22Rv1 (cell line): ENCODE results near the gene HSD11B1.

Experiments
- H3K27ac ChIP-seq: fragments of 450-650 bp; 2 replicates; pipeline ENCODE4 v1.5.1; 2017
- ZFX ChIP-seq: fragments of 450-650 bp; IDR thresholded peaks from 2 replicates; pipeline ENCODE4 v1.6.1; 2017; ENCODE audit warnings: antibody characterized with exemption, borderline replicate concordance
- TF ChIP-seq, protein P1 (sequence below): fragments of 450-650 bp; IDR thresholded peaks from 2 replicates; pipeline ENCODE4 v1.5.1; 2017; ENCODE audit warnings: mild to moderate bottlenecking

The HSD11B1 gene

DNA sequence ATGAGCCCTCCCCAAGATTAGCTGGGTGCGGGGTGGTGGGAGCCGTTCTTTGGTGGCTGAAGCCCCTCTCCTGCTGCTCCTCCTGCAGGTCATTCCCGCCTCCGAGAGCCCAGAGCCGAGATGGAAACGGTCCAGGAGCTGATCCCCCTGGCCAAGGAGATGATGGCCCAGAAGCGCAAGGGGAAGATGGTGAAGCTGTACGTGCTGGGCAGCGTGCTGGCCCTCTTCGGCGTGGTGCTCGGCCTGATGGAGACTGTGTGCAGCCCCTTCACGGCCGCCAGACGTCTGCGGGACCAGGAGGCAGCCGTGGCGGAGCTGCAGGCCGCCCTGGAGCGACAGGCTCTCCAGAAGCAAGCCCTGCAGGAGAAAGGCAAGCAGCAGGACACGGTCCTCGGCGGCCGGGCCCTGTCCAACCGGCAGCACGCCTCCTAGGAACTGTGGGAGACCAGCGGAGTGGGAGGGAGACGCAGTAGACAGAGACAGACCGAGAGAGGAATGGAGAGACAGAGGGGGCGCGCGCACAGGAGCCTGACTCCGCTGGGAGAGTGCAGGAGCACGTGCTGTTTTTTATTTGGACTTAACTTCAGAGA, 29.0 kb upstream of the HSD11B1 start:
- TF ChIP-seq ZFX = no peak
- TF ChIP-seq, protein P1, sequence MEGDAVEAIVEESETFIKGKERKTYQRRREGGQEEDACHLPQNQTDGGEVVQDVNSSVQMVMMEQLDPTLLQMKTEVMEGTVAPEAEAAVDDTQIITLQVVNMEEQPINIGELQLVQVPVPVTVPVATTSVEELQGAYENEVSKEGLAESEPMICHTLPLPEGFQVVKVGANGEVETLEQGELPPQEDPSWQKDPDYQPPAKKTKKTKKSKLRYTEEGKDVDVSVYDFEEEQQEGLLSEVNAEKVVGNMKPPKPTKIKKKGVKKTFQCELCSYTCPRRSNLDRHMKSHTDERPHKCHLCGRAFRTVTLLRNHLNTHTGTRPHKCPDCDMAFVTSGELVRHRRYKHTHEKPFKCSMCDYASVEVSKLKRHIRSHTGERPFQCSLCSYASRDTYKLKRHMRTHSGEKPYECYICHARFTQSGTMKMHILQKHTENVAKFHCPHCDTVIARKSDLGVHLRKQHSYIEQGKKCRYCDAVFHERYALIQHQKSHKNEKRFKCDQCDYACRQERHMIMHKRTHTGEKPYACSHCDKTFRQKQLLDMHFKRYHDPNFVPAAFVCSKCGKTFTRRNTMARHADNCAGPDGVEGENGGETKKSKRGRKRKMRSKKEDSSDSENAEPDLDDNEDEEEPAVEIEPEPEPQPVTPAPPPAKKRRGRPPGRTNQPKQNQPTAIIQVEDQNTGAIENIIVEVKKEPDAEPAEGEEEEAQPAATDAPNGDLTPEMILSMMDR = no peak
- no peak overlapping the region for H3K27ac ChIP-seq

DNA sequence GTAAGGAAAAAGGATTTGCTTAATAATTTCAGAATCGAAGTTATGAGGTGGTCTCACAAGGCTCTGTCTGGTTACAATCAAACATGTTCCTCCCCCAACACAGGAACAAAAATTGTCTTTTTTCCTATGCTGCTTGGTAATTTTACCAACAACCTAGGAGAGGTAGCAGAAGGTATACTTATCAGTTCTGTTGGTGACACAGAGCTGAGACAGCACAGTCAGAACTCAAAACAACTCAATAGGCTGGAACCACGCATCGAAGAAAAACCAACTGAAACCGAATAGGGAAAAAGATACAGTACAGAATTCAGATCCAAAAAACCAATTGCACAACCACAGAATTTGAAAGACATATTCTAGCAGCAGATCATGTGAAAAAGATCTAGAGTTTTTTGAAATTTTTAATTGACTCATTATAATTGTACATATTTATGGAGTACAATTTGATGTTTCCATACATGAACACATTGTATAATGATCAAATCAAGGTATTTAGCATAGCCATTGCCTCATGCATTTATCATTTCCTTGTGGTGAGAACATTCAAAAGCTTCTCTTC, 25.6 kb upstream of the HSD11B1 start:
- H3K27ac ChIP-seq = no peak overlapping the region
- TF ChIP-seq, protein P1 = no peak
- TF ChIP-seq ZFX = no peak

DNA sequence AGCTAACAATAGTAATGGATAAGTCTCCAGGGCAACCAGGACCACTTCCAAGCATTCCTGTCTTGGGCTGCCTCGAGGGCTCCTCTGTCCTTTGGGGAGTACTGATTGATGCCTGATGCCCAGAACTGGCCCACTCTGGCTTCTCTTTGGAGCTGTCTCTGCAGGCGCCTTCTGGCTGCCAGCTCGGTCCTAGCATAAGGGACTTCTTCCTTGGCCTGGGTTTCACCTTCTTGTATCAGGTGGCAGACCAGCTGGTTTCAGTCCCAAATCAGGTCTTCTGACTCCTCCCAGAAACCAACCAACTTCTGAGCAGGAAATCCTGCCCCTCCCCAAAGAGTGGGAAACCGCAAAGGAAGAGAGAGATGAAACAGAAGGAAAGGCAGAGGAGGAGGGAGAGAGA, 18.8 kb upstream of the HSD11B1 start:
- TF ChIP-seq, protein P1 = no peak
- no peak for TF ChIP-seq ZFX
- no peak overlapping the region for H3K27ac ChIP-seq

DNA sequence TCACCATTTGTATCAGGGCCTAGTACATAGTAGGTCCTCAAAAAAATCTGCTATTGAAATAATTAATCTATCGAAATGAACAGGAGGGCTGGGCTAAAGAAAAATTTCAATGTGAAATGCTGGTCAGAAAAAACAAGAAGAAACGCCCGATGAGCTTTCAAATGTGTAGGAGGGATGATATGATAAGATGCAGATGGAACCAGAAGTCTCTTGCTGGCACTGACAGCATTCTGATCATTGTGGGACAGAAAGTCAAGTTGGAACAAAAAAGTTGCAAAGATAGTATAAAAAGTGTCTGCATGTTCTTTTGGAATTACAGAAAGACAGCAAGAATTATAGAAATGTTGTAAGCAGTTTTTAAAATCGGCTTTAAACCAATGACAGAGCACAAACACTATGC, 18.3 kb upstream of the HSD11B1 start:
- TF ChIP-seq, protein P1 = no peak
- no peak overlapping the region for H3K27ac ChIP-seq

DNA sequence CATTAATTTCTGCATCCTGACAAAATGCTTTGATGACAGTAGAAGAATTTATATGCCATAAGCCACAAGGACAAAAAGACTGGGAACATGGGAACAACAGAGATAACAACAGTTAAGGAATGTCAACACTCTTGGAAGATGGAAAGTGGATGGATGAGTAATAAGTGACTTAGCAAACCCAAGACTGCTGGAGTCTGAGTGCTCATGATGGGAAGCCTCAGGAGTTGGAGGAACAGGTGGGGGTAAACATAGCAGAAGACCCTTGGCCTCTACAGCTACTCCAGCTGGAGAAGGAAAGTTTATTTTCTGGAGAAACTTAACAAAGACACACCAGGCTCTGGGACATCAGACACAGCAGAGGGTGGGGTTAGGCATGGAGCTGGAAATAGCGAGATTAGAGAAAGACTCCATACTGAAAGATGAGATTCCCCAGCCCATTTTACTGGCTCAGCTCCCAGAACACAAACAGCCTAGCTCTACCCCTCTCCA, 15.9 kb upstream of the HSD11B1 start:
- no peak overlapping the region for H3K27ac ChIP-seq
- TF ChIP-seq, protein P1 = no peak
- TF ChIP-seq ZFX = no peak

DNA sequence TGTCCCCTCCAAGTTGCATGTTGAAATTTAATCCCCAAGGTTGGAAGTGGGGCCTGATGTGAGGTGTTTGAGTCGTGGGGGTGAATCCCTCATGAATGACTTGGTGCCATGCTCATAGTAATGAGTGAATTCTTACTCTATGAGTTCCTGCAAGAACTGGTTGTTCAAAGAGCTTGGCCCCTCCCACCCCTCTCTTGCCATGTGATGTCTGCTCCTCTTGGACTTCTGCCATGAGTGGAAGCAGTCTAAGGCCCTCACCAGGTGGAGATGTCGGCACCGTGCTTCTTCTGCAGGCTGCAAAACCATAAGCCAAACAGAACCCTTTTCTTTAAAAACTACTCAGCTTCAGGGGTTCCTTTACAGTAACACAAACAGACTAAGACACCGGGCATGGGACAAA, 15.2 kb upstream of the HSD11B1 start:
- TF ChIP-seq ZFX = no peak
- TF ChIP-seq, protein P1 = no peak

DNA sequence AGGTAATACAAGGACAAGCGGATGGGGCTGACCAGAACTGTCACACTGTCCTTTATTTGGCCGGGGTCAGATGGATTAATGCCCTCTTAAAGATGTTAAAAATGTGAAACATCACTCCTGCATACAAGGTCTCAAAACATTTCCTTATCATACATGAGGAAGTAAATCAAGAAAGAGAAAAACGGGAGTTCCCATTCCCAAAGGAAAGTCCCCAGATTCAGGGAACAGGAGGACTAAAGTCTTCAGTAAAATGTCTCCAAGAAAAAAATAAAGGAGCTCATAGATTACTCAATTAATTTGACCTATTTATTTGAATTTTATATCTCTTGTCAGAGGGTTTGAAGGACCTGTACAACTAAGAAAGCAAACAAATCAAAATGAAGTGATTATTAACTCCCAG, 13.4 kb upstream of the HSD11B1 start:
- H3K27ac ChIP-seq = no peak overlapping the region
- no peak for TF ChIP-seq ZFX
- TF ChIP-seq, protein P1 = no peak

More for the DNA sequence above, 15.2 kb upstream of the HSD11B1 start:
- H3K27ac ChIP-seq = no peak overlapping the region
